ENCODE data around the gene ADGRL4. TPM values are rescaled to one million over a fixed set of nuclear protein-coding genes. Genes with fewer than 3 reads are reported as not detected.

Gene ADGRL4
- total RNA-seq, 1 donor from 2014 or later, result not detected

DNA sequence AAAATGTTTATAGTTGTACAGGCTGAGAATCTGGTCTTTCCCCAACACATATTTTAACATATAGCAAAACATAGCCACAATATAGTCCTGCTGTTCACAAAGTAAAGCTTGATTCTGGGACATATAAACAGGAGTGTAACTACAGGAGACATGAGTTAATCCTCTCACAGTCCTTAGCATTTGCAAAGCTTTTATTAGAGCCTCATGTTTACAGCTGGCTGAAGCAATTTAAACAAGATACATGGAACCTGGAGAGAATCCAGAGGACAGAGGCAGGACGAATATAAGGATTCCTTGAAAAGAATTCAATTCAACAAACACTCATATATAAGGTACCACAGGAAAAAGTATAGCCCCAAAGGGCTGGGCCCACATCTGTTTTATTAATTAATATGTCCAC lies 163.4 kb downstream of the ADGRL4 start:
- Mint-ChIP-seq H3K4me3 (ENCODE audit: low read depth) (no peak overlapping the region), H3K4me1 (ENCODE audit: low read depth) (peaks cover 14% of the 10 kb centered on the region), H3K27me3 (no peaks in the 10 kb centered on the region), H3K9me3 (ENCODE audit: low read depth) (no peaks in the 10 kb centered on the region), H3K27ac (no peak overlapping the region), H3K36me3 (ENCODE audit: insufficient read depth) (no peaks in the 10 kb centered on the region)
- no peak for DNase-seq (ENCODE audit: low spot score, unreplicated experiment)
- TF ChIP-seq, protein P1, sequence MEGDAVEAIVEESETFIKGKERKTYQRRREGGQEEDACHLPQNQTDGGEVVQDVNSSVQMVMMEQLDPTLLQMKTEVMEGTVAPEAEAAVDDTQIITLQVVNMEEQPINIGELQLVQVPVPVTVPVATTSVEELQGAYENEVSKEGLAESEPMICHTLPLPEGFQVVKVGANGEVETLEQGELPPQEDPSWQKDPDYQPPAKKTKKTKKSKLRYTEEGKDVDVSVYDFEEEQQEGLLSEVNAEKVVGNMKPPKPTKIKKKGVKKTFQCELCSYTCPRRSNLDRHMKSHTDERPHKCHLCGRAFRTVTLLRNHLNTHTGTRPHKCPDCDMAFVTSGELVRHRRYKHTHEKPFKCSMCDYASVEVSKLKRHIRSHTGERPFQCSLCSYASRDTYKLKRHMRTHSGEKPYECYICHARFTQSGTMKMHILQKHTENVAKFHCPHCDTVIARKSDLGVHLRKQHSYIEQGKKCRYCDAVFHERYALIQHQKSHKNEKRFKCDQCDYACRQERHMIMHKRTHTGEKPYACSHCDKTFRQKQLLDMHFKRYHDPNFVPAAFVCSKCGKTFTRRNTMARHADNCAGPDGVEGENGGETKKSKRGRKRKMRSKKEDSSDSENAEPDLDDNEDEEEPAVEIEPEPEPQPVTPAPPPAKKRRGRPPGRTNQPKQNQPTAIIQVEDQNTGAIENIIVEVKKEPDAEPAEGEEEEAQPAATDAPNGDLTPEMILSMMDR (IDR thresholded peaks at IDR 0.05; ENCODE audit: unreplicated experiment), result no peak

GRCh38 chr1:78840453-78841271 lies 165.9 kb downstream of the ADGRL4 start:
- no peaks in the 10 kb centered on the region for H3K9me3 Mint-ChIP-seq (ENCODE audit: low read depth)
- peaks cover 14% of the 10 kb centered on the region for H3K4me1 Mint-ChIP-seq (ENCODE audit: low read depth)
- H3K36me3 Mint-ChIP-seq (ENCODE audit: insufficient read depth), result no peaks in the 10 kb centered on the region
- TF ChIP-seq, protein P1 (IDR thresholded peaks at IDR 0.05; ENCODE audit: unreplicated experiment), result no peak
- H3K27me3 Mint-ChIP-seq, result no peaks in the 10 kb centered on the region
- no peak overlapping the region for H3K27ac Mint-ChIP-seq
- DNase-seq (ENCODE audit: low spot score, unreplicated experiment), result no peak
- H3K4me3 Mint-ChIP-seq (ENCODE audit: low read depth), result no peak overlapping the region

Data from progenitor cell of endocrine pancreas (in vitro differentiated cells).